Measurements from ENCODE around the gene SEMA6B. TPM values are rescaled to one million over a fixed set of nuclear protein-coding genes. Genes with fewer than 3 reads are reported as not detected.

Gene SEMA6B
- total RNA-seq, 1 donor from 2014 or later: 8.3 TPM

DNA sequence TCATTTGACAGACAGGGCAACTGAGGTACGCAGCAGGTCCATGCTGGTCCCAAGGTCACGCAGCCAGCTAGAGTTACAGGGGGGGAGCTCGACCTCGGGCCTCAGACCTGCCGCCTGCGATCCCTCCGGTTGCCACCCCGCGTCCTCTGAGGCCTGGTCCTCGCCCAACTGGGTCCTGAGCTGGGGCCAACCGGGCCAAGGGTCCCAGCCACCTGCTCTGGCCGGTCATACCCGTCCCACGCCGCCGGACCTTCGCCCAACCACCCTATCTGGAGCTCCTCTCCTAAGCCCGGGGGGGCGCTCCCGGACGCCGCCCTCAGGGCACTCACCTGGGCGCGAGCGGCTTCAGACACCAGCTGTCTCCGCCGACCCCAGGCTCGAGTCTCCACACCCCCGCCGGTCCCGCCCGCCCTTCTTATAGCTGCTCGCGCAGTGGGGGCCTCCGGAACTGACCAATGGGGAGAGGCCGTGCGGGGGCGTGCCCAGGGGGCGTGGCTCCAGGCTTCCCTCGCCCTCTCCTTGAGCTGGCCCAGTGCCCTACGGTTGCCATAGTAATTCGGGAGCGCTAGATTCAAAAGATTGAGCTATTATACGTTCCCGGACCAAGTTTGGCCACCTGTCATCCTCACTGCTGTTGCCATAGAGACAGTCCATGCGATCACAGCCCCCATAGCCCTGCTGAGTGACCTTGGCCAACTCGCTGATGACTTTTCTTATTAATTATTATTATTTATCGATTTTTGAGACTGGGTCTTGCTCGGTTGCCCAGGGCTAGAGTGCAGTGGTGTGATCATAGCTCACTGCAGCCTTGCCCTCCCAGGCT, 24.4 kb downstream of the SEMA6B start, which contains the start of gene PLIN5:
Gene PLIN5, minus strand, starts transcription at position 389 of the 823 bp plus-strand sequence. CDS start 1,150 bp downstream, outside the sequence.
- TF ChIP-seq CTCF (IDR thresholded peaks at IDR 0.05): no peak
- TF ChIP-seq POLR2A (IDR thresholded peaks at IDR 0.05): no peak
- no peak for TF ChIP-seq POLR2AphosphoS5 (IDR thresholded peaks at IDR 0.05; ENCODE audit: insufficient read depth in 1 of 2, low read depth in 1 of 2)
- intact Hi-C loops (cut with DNase I): no loop called here
- Histone ChIP-seq H3K4me3 (peak within 1 kb of the TSS in 1 of 2 donors; percentile 14), H3K4me1 (peaks cover 11% of the 10 kb centered on the region), H3K36me3 (no peaks in the 10 kb centered on the region), H3K9me3 (no peaks in the 10 kb centered on the region), H3K27ac (no peak within 1 kb of the TSS), H3K27me3 (no peaks in the 10 kb centered on the region)
- DNase-seq (ENCODE audit: extremely low spot score in 2 of 2): no peak

DNA sequence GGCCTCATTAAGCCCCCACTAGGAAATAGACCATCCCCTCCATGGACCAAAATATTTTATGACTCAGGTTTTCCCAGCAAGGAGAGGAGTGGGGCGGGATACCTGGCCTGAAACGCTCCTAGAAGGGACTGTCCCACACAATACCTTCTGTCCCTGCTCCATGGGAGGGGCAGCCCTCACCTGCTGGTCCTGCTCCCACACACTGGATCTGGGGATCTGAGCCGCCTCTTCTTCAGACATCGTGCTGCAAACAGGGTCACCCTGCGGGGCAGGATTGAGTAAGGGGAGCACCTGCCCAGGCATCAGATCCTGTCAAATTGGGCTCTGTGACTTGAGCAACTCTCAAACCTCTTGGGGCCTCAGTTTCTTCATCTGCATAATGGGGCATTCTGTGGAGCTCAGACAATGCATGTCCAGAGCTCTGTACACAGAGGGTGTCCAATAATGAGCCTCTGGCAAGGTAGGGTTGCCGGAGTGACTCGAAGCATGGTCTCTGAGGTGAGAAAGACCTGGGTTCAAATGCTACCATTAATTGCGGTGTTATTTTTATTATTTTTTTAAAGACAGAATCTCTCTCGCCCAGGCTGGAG, 25.6 kb downstream of the SEMA6B start:
- Histone ChIP-seq H3K4me1 (peaks cover 11% of the 10 kb centered on the region), H3K4me3 (no peak overlapping the region), H3K27ac (no peak overlapping the region), H3K27me3 (no peaks in the 10 kb centered on the region), H3K36me3 (no peaks in the 10 kb centered on the region), H3K9me3 (no peaks in the 10 kb centered on the region)
- no peak for DNase-seq (ENCODE audit: extremely low spot score in 2 of 2)
- no peak for TF ChIP-seq CTCF (IDR thresholded peaks at IDR 0.05)
- no peak for TF ChIP-seq POLR2A (IDR thresholded peaks at IDR 0.05)
- TF ChIP-seq POLR2AphosphoS5 (IDR thresholded peaks at IDR 0.05; ENCODE audit: insufficient read depth in 1 of 2, low read depth in 1 of 2): no peak
- intact Hi-C loops (cut with DNase I): no loop called here

DNA sequence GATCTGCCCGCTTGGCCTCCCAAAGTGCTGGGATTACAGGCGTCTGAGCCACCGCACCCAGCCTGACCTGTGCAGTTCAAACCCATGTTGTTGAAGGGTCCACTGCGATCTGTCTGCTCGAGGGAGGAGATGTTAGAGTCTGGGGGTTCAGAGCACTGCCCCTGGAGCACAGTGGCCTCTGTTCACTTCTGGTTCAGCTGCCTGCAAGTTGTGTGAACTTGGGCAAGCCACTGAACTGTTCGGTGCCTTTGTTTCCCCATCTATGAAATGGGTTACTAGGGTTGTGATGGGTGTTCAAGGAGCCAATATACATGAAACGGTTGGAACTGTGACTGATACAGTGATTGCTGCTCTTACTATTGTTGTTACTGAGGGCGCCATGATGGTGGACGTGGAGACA, 26.1 kb downstream of the SEMA6B start:
- Histone ChIP-seq H3K36me3 (no peaks in the 10 kb centered on the region), H3K4me3 (no peak overlapping the region), H3K9me3 (no peaks in the 10 kb centered on the region), H3K27ac (no peak overlapping the region), H3K27me3 (no peaks in the 10 kb centered on the region), H3K4me1 (peaks cover 11% of the 10 kb centered on the region)
- intact Hi-C loops (cut with DNase I): no loop called here
- DNase-seq (ENCODE audit: extremely low spot score in 2 of 2): no peak
- TF ChIP-seq CTCF (IDR thresholded peaks at IDR 0.05): no peak
- no peak for TF ChIP-seq POLR2A (IDR thresholded peaks at IDR 0.05)
- no peak for TF ChIP-seq POLR2AphosphoS5 (IDR thresholded peaks at IDR 0.05; ENCODE audit: insufficient read depth in 1 of 2, low read depth in 1 of 2)

DNA sequence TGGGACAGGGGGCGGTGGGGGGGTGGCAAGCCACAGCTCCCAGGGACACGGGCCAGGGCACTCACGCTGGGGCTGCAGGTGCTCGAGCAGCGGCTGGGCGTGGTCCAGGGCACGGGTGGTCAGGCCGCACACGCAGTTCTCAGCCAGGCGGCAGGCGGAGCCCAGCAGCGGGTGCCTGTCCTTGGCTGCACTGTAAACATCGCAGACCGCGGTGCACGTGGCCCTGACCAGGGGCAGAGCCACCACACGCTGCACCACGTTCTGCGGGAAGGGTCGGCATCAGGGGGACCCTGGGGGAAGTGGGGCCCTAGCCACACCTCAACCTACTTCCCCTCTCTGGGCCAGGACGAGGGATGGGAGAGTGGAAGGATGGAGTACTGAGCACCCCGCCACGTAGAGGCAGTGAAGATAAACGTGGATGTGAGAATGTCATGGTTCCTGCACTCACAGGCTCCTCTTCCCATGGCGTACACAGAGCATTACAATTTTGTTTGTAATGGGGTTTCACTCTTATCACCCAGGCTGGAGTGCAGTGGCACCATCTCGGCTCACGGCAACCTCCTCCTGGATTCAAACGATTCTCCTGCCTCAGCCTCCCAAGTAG, 27.8 kb downstream of the SEMA6B start:
- Histone ChIP-seq H3K4me1 (peaks cover 11% of the 10 kb centered on the region), H3K4me3 (no peak overlapping the region), H3K36me3 (no peaks in the 10 kb centered on the region), H3K9me3 (no peaks in the 10 kb centered on the region), H3K27me3 (no peaks in the 10 kb centered on the region), H3K27ac (no peak overlapping the region)
- intact Hi-C loops (cut with DNase I): no loop called here
- TF ChIP-seq POLR2A (IDR thresholded peaks at IDR 0.05): no peak
- no peak for TF ChIP-seq POLR2AphosphoS5 (IDR thresholded peaks at IDR 0.05; ENCODE audit: insufficient read depth in 1 of 2, low read depth in 1 of 2)
- TF ChIP-seq CTCF (IDR thresholded peaks at IDR 0.05): no peak
- no peak for DNase-seq (ENCODE audit: extremely low spot score in 2 of 2)
